Inflammatory macrophage treated with lipopolysaccharide for 4 hours (primary cell): ENCODE results near the gene SH3BGRL.
"Not testable (repeated sequence)": the region's sequence is repeated elsewhere in the genome, so short reads cannot be mapped to it uniquely, and the experiment has no call there.

Experiments
- DNase-seq: peaks from one replicate; pipeline ENCODE4 v3.0.0-alpha.2; 2020

Gene SH3BGRL

DNA sequence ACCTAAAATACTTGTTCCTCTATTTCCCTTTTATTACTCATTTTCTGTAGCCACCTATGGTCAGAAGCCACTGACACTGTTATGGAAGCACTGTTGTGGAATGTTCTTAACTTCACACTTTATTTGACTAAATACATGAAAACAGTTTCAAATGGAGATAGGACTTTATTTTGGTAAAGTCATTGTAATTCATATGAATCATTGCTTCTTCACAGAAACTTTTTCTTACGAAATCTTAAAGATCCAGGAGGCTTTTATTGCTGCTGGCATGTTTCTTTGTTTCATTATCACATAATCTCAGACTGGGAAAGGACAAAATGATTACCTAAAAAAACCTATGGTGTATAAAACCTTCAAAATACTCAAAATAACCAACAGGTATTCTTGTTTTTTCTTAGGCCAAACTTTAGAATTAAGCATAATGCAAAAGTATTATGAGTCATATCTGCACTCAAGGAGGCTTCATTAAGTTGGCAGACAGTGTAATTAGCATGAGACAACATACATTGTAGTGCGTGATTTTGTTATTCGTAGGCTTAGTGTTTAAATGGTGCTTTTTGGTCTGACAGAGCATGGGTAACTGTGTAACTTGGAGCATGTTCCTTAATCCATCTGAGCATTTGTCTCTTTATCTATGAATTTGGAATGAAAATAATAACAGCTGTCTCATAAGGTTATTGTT is 58.0 kb downstream of the SH3BGRL start:
- DNase-seq = peak; percentile 34

DNA sequence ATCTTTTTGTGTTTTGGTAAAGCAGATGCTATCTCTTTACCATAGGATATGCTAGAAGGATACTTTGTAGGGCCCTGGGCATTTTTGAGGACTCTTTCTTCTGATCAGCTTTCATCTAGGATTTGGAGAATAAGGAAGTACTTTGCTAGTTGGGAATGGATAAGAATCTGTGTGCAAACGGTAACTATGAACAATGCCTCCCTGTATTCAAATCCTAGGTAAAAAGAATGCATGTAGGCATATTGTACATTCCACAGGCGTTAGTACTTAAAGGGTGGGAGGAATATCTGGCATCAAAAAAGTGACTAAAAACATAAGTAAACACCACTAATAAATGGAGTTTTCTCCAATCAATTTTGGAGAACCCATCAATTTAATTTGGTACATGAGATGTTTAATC is 59.7 kb downstream of the SH3BGRL start:
- DNase-seq = no peak

- no peak for DNase-seq
These were observed 61.2 kb downstream of the SH3BGRL start for GRCh38 chrX:81263059-81263458.

DNA sequence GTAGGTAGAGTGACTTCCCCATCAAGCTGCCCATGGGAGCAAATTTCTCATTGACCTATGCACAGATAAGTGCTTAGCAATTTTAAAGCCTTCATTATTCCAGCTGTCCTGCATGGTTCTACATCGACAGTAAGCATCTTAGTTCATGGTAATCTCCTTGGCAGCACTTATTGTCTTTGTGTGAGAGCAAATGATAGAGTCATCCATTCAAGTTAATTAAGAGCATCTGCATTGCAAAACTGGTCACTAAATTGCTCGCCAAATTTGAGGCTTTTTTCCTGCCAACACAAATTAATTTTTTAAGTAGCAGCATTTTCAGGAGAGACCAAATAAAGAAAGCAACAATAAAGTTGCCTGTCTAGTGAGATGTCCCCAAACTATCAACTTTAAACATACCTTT is 76.7 kb downstream of the SH3BGRL start:
- DNase-seq = no peak

DNA sequence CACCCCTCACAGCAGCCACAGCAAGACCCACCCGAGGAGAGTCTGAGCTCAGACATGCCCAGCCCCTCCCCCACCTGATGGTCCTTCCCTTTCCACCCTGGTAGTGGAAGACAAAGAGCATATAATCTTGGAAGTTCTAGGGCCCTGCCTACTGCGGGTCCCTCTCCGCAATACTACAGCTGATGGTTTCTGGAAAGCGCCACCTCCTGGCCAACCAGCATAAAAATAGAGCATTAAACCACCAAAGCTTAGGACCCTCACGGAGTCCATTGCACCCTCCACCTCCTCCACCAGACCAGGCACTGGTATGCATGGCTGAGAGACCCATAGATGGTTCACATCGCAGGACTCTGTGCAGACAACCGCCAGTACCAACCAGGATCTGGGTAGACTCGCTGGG is 78.2 kb downstream of the SH3BGRL start:
- no peak for DNase-seq

GRCh38 chrX:81286075-81286474 is 84.2 kb downstream of the SH3BGRL start:
- no peak for DNase-seq

DNA sequence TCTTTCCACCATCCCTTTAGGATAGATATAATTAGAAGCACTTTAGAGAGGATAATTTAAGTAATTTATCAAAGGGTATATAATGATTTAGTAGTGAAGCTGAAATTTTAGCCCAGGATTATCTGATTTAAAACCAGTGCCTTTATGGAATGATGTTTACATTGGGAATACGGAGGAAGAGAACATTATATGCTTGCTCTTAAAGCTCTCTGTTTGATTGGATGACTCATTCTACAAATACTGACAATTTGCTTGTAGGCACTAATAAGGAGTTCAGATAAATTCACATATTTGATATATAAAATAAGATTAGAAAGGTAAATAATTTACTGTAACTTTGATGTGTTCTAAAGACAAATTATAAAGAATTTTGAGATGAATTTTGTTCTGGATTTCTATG is 84.7 kb downstream of the SH3BGRL start:
- DNase-seq = no peak

DNA sequence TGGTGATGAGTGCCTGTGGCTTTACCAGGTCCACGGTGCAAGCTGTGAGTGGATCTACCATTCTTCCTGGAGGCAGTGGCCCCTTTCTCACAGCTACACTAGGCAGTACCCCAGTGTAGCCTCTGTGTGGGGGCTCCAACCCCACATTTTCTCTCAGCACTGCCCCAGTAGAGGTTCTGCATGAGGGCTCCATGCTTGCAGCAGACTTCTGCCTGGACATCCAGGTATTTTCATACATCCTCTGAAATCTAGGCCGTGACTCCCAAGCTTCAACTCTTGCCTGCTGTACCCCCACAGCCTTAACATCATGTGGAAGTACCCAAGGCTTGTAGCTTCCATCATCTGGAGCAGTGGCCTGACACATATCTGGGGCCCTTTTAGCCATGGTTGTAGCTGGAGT is 90.1 kb downstream of the SH3BGRL start:
- DNase-seq = no peak

GRCh38 chrX:81294101-81294500 is 92.2 kb downstream of the SH3BGRL start:
- no peak for DNase-seq

DNA sequence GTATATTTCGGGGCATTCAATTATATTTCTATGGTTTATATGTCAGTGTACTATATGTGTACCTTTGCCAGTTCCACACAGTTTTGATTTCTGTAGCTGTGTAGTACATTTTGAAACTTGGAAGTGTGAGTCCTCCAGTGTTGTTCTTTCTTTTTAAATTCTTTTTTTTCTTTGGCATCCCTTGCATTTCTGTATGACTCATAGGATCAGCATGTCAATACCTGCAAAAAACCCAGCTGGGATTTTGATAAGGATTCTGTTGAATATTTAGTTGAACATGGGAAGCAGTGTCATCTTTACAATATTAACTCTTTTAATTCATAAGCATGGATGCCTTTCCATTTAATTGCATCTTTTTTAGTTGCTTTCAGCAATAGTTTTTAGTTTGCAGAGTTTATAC is 100.0 kb downstream of the SH3BGRL start:
- DNase-seq = no peak

DNA sequence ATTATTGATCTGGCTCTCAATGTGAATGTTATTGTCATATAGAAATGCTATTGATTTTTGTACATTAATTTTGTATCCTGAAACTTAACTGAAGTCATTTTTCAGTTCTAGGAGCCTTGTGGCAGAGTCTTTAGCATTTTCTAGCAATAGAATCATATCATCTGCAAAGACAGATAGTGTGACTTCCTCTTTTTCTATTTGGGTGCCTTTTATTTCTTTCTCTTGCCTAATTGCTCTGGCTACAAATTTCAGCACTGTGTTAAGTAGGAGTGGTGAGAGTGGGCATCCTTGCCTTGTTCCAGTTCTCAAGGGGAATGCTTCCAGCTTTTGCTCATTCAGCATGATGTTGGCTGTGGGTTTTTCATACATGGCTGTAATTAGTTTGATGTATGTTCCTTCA is 102.7 kb downstream of the SH3BGRL start:
- peak; percentile 35 for DNase-seq

- no peak for DNase-seq
These were observed 103.3 kb downstream of the SH3BGRL start for GRCh38 chrX:81305240-81305639.

DNA sequence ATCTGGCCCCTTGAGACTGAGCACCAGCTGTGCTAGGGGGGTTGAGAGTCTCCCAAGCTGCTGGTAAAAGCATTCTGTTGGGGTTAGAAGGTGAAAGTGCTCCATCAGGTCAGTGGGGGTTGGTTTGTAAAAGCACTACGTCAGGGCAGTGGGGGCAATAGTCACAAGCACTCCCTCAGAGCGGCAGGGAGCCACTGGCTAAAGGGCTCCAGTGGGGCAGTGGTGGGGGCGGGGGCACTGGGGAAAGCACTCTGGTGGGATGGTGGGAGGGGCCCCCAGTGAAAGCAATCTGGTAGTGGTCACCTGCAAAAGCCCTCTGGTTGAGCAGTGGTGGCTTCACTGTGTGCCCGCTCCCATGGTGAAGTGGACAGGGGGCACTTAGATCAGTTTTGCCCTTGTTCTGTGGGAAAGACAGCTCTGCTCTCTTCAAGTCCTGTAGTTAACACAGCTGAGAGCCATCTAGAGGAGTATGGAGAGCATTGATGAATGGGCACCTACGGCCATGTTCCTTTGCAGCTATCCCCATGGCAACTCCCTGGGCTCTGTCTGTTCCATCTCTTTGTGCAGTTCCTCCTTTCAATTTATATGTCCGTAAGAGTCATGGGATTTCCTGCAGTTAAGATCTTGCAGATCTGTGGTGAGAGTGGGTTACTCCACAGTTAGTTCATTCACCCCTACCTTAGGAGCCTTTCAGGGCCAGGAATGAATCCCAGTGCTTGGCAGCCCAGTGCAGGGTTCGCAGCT is 106.4 kb downstream of the SH3BGRL start:
- peak; percentile 43 for DNase-seq

GRCh38 chrX:81316163-81316562 is 114.3 kb downstream of the SH3BGRL start:
- DNase-seq = no peak

- not testable (repeated sequence) for DNase-seq
These were observed 129.8 kb downstream of the SH3BGRL start for GRCh38 chrX:81331653-81332052.

DNA sequence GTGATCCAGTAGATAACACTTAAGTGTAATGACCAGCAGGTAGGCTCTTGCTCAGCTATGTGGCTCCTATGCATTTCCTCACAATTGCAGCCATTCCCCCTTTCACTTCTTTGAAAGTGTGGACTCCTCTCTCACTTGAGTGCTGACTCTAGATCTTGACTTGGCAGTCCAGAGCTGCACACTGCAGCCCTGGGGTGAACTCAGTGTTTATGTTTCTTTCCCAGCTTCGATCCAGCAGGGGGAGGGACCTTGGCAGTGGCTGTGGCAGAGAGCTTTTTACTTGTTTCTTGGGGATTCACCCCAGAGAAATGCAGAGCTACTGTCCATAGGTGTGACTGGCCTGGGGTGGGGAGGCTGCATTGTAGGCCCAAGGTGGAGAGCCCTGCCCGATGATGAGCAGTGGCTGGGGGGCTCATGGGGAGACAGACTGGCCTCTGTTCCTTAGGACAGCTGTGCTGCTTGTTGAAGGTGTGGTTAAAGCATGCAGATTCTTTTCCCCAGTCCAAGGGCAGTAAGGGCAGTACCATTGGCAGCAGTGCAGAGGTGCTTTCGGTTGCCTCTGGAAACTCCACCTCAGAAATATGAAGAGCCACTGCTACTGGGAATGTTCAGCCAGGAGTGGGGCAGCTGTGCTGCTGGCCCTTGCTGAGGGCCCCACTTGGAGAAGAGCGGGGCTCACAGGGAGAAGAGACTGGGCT is 134.7 kb downstream of the SH3BGRL start:
- no peak for DNase-seq

- no peak for DNase-seq
These were observed 135.9 kb downstream of the SH3BGRL start for GRCh38 chrX:81337805-81338204.

DNA sequence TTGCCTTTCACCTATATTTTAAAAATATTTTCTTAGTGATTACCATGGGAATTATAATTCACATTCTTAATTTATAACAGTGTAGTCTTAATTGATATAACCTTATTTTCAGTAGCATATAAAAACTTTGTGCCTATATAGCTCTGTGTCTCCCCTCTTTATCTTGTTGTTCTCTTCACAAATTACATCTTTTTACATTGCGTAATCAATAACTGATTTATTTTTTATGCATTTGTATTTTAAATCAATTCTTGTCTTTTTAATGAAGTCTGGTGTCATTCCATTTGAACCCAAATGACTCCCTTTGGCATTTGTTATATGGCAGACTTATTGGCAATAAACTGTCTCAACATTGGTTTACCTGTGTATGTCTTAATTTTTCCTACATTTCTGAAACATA is 137.0 kb downstream of the SH3BGRL start:
- no peak for DNase-seq

DNA sequence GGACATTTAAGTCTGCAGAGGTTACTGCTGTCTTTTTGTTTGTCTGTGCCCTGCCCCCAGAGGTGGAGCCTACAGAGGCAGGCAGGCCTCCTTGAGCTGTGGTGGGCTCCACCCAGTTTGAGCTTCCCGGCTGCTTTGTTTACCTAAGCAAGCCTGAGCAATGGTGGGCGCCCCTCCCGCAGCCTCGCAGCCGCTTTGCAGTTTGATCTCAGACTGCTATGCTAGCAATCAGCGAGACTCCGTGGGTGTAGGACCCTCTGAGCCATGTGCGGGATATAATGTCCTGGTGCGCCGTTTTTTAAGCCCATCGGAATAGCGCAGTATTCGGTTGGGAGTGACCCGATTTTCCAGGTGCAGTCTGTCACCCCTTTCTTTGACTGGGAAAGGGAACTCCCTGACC is 143.4 kb downstream of the SH3BGRL start:
- DNase-seq = not testable (repeated sequence)
